ENCODE data around the gene PHLPP1. TPM values are rescaled to one million over a fixed set of nuclear protein-coding genes. Genes with fewer than 3 reads are reported as not detected.

The PHLPP1 gene
- total and polyA plus RNA-seq, 9 of the 15 experiments (the other 6 are each of a cell fraction or from before 2014, with no cell fraction given): 0.56 to 9.0 (median 4.5) TPM

- TF ChIP-seq E2F3 (CRISPR knock-in tag; IDR thresholded peaks at IDR 0.05) (no peak), ZBTB8A (IDR thresholded peaks at IDR 0.05; ENCODE audit: partially characterized antibody) (no peak), MYC (IDR thresholded peaks at IDR 0.05; ENCODE audit: low read depth, low read length) (no peak), MYC (CRISPR knock-in tag; IDR thresholded peaks at IDR 0.05; ENCODE audit: borderline replicate concordance, low read depth) (no peak), NCOA2 (IDR thresholded peaks at IDR 0.05; ENCODE audit: partially characterized antibody in 2 of 2) (no peak), CBX1 (IDR thresholded peaks at IDR 0.05; ENCODE audit: low read depth) (no peak), RFX5 (IDR thresholded peaks at IDR 0.05; ENCODE audit: low read depth, low read length) (no peak), CBX3 (IDR thresholded peaks at IDR 0.05; ENCODE audit: borderline replicate concordance in 1 of 2, low read length in 2 of 2) (no peak), SIX5 (IDR thresholded peaks at IDR 0.05; ENCODE audit: borderline replicate concordance in 1 of 2, insufficient read depth in 1 of 2, low read depth in 1 of 2, low read length in 2 of 2) (no peak), ZSCAN32 (CRISPR knock-in tag; IDR thresholded peaks at IDR 0.05) (no peak), ZKSCAN3 (CRISPR knock-in tag; IDR thresholded peaks at IDR 0.05) (no peak), ATF3 (IDR thresholded peaks at IDR 0.05) (no peak), ATF3 (CRISPR knock-in tag; conservative IDR thresholded peaks at IDR 0.05) (no peak), RFX1 (IDR thresholded peaks at IDR 0.05) (no peak), ARID2 (IDR thresholded peaks at IDR 0.05) (no peak), HMGXB4 (CRISPR knock-in tag; IDR thresholded peaks at IDR 0.05) (no peak), NEUROD1 (IDR thresholded peaks at IDR 0.05; ENCODE audit: borderline replicate concordance, low read depth, low read length, partially characterized antibody) (no peak)
- POLR2A ChIA-PET: interaction anchor here (0.7 to 1.4 kb wide), 3 partner anchors 12 to 256 kb away, joined by 3 to 6 read pairs (median 3); no protein-coding TSS in a partner anchor
These were observed 22.0 kb downstream of the PHLPP1 start for GRCh38 chr18:62737241-62737873.

More at GRCh38 chr18:62737241-62737873, 22.0 kb downstream of the PHLPP1 start:
- Histone ChIP-seq H3K27me3 (ENCODE audit: control insufficient read depth in 2 of 2, insufficient read depth in 2 of 2, low read length in 2 of 2) (no peaks in the 10 kb centered on the region), H3K27ac (ENCODE audit: extremely low read depth, low read depth, low read length) (0 out of 3 replicates have a peak overlapping the region, but pooled peaks have one; percentile 15), H2AFZ (ENCODE audit: low read depth, low read length) (no peak overlapping the region), H3K9ac (ENCODE audit: insufficient read depth in 1 of 2, low read depth in 2 of 2, low read length in 2 of 2) (no peak overlapping the region), H3K4me2 (ENCODE audit: insufficient read depth, low read length) (no peak overlapping the region), H3K4me3 (no peak overlapping the region), H3K79me2 (ENCODE audit: control insufficient read depth, insufficient read depth, low read length) (peaks cover 58% of the 10 kb centered on the region), H3K4me1 (replicated peaks in 1 of 2; ENCODE audit: control insufficient read depth in 2 of 2, insufficient read depth in 2 of 2, low read length in 2 of 2) (peaks cover 1 to 18% of the 10 kb centered on the region in 2 experiments; a peak in 3 of 5 replicates), H3K9me3 (replicated peaks; ENCODE audit: control insufficient read depth, insufficient read depth, low read depth, low read length) (no peaks in the 10 kb centered on the region), H3K9me1 (ENCODE audit: control insufficient read depth, insufficient read depth, low read length) (no peaks in the 10 kb centered on the region), H3K36me3 (ENCODE audit: control insufficient read depth, insufficient read depth, low read length) (no peaks in the 10 kb centered on the region), H4K20me1 (replicated peaks; ENCODE audit: control insufficient read depth, insufficient read depth, low read length) (no peaks in the 10 kb centered on the region)
- CTCF ChIA-PET (ENCODE audit: low intra/inter-chr PET ratio): no interaction called here
- WGBS (ENCODE audit: insufficient coverage, low coverage, missing lambda C conversion rate): 35% methylated on average over 5 of the region's 6 CpGs
- FAIRE-seq (no peak), ATAC-seq (no peak), DNase-seq (ENCODE audit: extremely low read depth in 1 of 4, low spot score in 3 of 4) (no peak)
- no TSS peak for BruUV-seq (replicated peaks)
- in situ Hi-C loops (cut with MboI) (no loop called here), intact Hi-C loops (cut with micrococcal nuclease) (no loop called here)
